OCI-LY7 (cell line): ENCODE measurements around the gene RNF17. TPM values are rescaled to one million over a fixed set of nuclear protein-coding genes. Genes with fewer than 3 reads are reported as not detected.

Source experiments
- BruUV-seq: library from RNA; stranded (reverse); fragments of 400-500 nt; replicated peaks from 2 replicates; lab custom pipeline; 2021; lab: Mats Ljungman, UMichigan
- CTCF ChIA-PET: fragments of 300-600 bp; sonication (Branson Sonifier 250); formaldehyde crosslinking; loops from one replicate; lab custom pipeline; 2022; ENCODE audit warnings: antibody characterized with exemption; ENCODE audit not compliant: unreplicated experiment; lab: Charles Lee
- POLR2A ChIA-PET: fragments of 300-600 bp; sonication (Branson Sonifier 250); formaldehyde crosslinking; loops from one replicate; lab custom pipeline; 2022; ENCODE audit warnings: antibody characterized with exemption; lab: Charles Lee
- DNase-seq: peaks from one replicate; pipeline ENCODE4 v3.0.0-alpha.2; 2015; ENCODE audit warnings: low spot score
- H2AFZ ChIP-seq: fragments of 200-600 bp; sonication (generic), shearing (Covaris generic); 2 replicates; pipeline ENCODE4 v1.6.1; 2014; ENCODE audit warnings: mild to moderate bottlenecking, antibody characterized with exemption, low read length, moderate library complexity
- H3K27ac ChIP-seq: fragments of 200-600 bp; sonication (generic); 2 replicates; pipeline ENCODE4 v1.5.1; 2014; ENCODE audit warnings: mixed run types, low read depth, mild to moderate bottlenecking, moderate library complexity, low read length, inconsistent platforms; ENCODE audit not compliant: poor library complexity, severe bottlenecking
- H3K36me3 ChIP-seq: fragments of 200-600 bp; sonication (generic); 2 replicates; pipeline ENCODE4 v1.6.1; 2014; ENCODE audit warnings: mild to moderate bottlenecking, antibody characterized with exemption, low read length, moderate library complexity, mixed read lengths; ENCODE audit not compliant: insufficient read depth
- H3K4me1 ChIP-seq: fragments of 200-600 bp; sonication (generic); 2 replicates; pipeline ENCODE4 v1.5.1; 2014; ENCODE audit warnings: mild to moderate bottlenecking, low read length; ENCODE audit not compliant: insufficient read depth, poor library complexity, severe bottlenecking
- H3K4me2 ChIP-seq: fragments of 200-600 bp; sonication (generic); 2 replicates; pipeline ENCODE4 v1.6.1; 2014; ENCODE audit warnings: mild to moderate bottlenecking, low read length
- H3K4me3 ChIP-seq: fragments of 200-600 bp; sonication (generic); 2 replicates; pipeline ENCODE4 v1.5.1; 2014; ENCODE audit warnings: mild to moderate bottlenecking, low read depth, low read length; ENCODE audit not compliant: poor library complexity, severe bottlenecking
- H3K79me2 ChIP-seq: fragments of 200-600 bp; sonication (generic); 2 replicates; pipeline ENCODE4 v1.6.1; 2016; ENCODE audit warnings: low read depth, mild to moderate bottlenecking, low read length, moderate library complexity, mixed read lengths; ENCODE audit not compliant: insufficient read depth
- H3K9me2 ChIP-seq: fragments of 200-600 bp; sonication (generic); 2 replicates; pipeline ENCODE4 v1.6.1; 2016; ENCODE audit warnings: mild to moderate bottlenecking, low read length, mixed read lengths; ENCODE audit not compliant: insufficient read depth
- H3K9me3 ChIP-seq: fragments of 200-600 bp; sonication (generic); 2 replicates; pipeline ENCODE4 v1.6.1; 2014; ENCODE audit warnings: mild to moderate bottlenecking, mixed run types, low read length, mixed read lengths
- H4K20me1 ChIP-seq: fragments of 200-600 bp; sonication (generic); 2 replicates; pipeline ENCODE4 v1.6.1; 2014; ENCODE audit warnings: mild to moderate bottlenecking, antibody characterized with exemption, low read length, moderate library complexity, mixed read lengths; ENCODE audit not compliant: insufficient read depth
- CTCF ChIP-seq: fragments of 200-600 bp; sonication (generic); conservative IDR thresholded peaks from 2 replicates; pipeline ENCODE4 v1.5.1; 2014; ENCODE audit warnings: mild to moderate bottlenecking, antibody characterized with exemption, low read length, moderate library complexity, mixed read lengths
- EZH2phosphoT487 ChIP-seq: fragments of 200-600 bp; sonication (generic); IDR thresholded peaks from 2 replicates; pipeline ENCODE4 v1.6.1; 2018; ENCODE audit warnings: low read depth, borderline replicate concordance, mild to moderate bottlenecking, mixed run types, antibody characterized with exemption, low read length, moderate library complexity, mixed read lengths
- intact Hi-C: fragments of 100-400 bp; cut with micrococcal nuclease; formaldehyde crosslinking; loops from one replicate; pipeline ENCODE4 v1.10.0; 2022; ENCODE audit not compliant: unreplicated experiment
- total RNA-seq, 2 experiments: library from RNA; depleted of rRNA in 1 of 2; stranded (reverse); fragments of >200 nt in 1 of 2; shearing (Covaris generic) in 1 of 2; gene quantifications; 2 replicates each; pipeline ENCODE4 v1.2.3, GENCODE V29; 2014 to 2022

The RNF17 gene
- total RNA-seq, 2 experiments from 2014 or later: not detected

- POLR2A ChIA-PET: interaction anchor here (0.7 kb wide), 2 partner anchors 17 to 136 kb away, joined by 3 read pairs; no protein-coding TSS in a partner anchor
- intact Hi-C loops: no loop called here
These were observed 44.8 kb upstream of the RNF17 start for GRCh38 chr13:24719139-24719538.

GRCh38 chr13:24723206-24723605, 40.8 kb upstream of the RNF17 start:
- Histone ChIP-seq H3K4me1 (no peaks in the 10 kb centered on the region), H3K36me3 (no peaks in the 10 kb centered on the region), H3K4me3 (no peak overlapping the region), H3K27ac (no peak overlapping the region), H2AFZ (no peak overlapping the region), H3K79me2 (no peaks in the 10 kb centered on the region), H3K4me2 (no peak overlapping the region), H3K9me2 (no peaks in the 10 kb centered on the region), H4K20me1 (no peaks in the 10 kb centered on the region), H3K9me3 (no peaks in the 10 kb centered on the region)
- no TSS peak for BruUV-seq
- ChIA-PET CTCF (no interaction called here), POLR2A (no interaction called here)
- intact Hi-C loops: loop anchor here (10.0 kb wide), 1 partner anchor 708 kb away; no protein-coding TSS in a partner anchor
- no peak for TF ChIP-seq EZH2phosphoT487
- TF ChIP-seq CTCF: no peak
- DNase-seq: no peak

More at GRCh38 chr13:24719139-24719538, 44.8 kb upstream of the RNF17 start:
- H3K36me3 ChIP-seq: no peaks in the 10 kb centered on the region
- H3K27ac ChIP-seq: no peak overlapping the region
- no peaks in the 10 kb centered on the region for H4K20me1 ChIP-seq
- no peaks in the 10 kb centered on the region for H3K79me2 ChIP-seq
- TF ChIP-seq EZH2phosphoT487 (no peak), CTCF (no peak)
- DNase-seq: no peak
- BruUV-seq: no TSS peak
- no peak overlapping the region for H3K4me2 ChIP-seq
- CTCF ChIA-PET: no interaction called here
- H3K9me2 ChIP-seq: no peaks in the 10 kb centered on the region
- no peaks in the 10 kb centered on the region for H3K4me1 ChIP-seq
- no peaks in the 10 kb centered on the region for H3K9me3 ChIP-seq
- no peak overlapping the region for H3K4me3 ChIP-seq
- no peak overlapping the region for H2AFZ ChIP-seq

GRCh38 chr13:24724714-24725113, 39.3 kb upstream of the RNF17 start:
- Histone ChIP-seq H3K4me3 (no peak overlapping the region), H3K4me1 (no peaks in the 10 kb centered on the region), H4K20me1 (no peaks in the 10 kb centered on the region), H3K9me2 (no peaks in the 10 kb centered on the region), H3K27ac (no peak overlapping the region), H3K4me2 (no peak overlapping the region), H3K36me3 (no peaks in the 10 kb centered on the region), H2AFZ (no peak overlapping the region), H3K9me3 (no peaks in the 10 kb centered on the region), H3K79me2 (no peaks in the 10 kb centered on the region)
- ChIA-PET POLR2A (interaction anchor here (0.7 kb wide), 1 partner anchor 14 kb away, joined by 3 read pairs; no protein-coding TSS in a partner anchor), CTCF (no interaction called here)
- DNase-seq: no peak
- intact Hi-C loops: loop anchor here (10.0 kb wide), 1 partner anchor 710 kb away; no protein-coding TSS in a partner anchor
- no TSS peak for BruUV-seq
- no peak for TF ChIP-seq EZH2phosphoT487
- no peak for TF ChIP-seq CTCF
